ENCODE data around the gene MCC.

The MCC gene

DNA sequence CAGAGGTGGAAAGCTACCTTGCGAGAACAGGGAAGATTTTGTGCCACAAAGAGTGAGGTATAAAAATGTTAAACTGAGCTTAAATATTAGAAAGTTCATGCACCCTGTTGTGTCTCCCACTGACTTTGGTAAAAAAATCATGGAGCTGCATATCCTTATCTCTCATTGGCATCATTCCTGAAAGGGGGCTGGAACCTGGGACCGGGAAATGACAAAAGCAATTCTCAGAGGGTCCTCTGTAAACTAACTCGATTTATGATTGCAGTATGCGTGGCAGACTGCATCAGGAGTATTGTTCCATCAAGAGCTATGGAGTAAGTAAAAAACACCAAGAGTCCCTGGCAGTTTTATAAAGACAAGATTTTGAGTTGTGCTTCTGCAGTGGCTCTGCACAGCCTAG is 362.9 kb downstream of the MCC start:
- no peak for DNase-seq

- no peak for DNase-seq
Observed at GRCh38 chr5:113124914-113125313, 363.3 kb downstream of the MCC start.

GRCh38 chr5:113124265-113124664 is 364.0 kb downstream of the MCC start:
- DNase-seq: no peak

DNA sequence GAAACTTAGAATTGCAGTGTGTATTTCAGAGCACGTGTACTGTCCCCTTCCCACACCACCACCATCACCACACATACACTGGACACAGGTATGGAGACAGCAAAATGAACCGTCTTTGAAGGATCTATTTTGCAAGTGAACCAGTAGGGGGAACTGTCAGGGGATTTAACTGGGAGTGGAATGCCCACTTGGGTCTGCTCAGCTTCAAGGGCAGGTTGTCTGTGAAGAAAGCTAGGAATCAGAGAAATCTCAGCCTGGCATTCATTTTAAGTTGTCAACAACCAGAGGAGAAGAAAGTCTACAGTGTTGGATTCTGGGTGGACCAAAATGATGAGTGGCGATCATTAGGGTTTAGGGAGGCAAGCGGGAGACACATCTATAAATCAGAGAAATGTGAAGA is 364.6 kb downstream of the MCC start:
- no peak for DNase-seq

- no peak for DNase-seq
Observed at GRCh38 chr5:113122053-113122452, 366.2 kb downstream of the MCC start.

DNA sequence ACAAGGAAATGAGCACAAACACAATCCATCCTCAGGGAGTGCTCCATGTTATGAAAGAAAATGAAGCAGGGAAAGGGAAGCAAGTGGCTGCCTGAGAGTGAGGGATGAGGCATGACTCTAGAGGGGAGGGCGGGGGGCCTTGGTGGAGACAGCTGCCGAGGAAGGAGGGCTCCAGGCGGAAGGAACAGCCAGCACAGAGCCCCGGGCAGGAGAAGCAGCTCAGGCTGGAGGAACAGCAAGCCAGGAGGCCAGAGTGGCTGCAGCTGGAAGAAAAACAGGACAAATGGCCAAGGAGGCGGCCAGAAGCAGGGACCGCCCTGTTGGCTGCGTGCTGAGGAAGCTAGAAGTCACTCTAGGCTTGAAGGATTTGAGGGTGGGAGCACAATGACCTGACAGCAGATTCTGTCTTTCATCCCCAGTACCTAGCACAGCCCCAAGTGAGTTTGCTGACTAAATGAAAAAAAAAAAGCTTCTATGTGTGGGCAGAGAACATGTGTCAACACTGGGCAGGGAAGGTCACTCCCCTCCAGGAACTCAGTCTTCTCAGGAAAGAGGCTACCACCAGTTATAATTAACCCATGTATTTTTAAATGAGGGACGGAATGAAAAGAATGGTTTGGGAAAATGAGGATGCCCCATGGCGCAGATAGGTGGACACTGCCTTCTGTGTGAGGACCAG is 368.9 kb downstream of the MCC start:
- DNase-seq: no peak

DNA sequence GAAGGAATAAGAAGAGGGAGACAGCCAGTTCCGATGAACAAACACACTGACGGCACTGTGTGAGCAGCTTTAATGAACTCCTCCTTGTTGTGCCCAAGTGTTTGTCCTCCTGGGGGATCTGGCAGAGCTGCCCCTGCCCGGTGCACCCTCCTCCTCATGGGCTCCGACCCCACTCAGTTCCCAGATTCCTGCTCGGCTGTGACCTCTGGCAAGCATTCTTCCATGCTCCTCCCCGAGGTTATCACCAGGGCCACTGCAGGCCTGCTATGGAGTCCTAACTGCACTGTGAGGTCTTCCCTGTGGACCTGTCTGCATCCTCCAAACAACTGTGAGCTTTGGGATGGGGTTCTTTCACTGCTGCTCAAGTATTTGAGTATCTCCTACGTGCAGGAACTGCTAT is 369.5 kb downstream of the MCC start:
- DNase-seq: no peak

DNA sequence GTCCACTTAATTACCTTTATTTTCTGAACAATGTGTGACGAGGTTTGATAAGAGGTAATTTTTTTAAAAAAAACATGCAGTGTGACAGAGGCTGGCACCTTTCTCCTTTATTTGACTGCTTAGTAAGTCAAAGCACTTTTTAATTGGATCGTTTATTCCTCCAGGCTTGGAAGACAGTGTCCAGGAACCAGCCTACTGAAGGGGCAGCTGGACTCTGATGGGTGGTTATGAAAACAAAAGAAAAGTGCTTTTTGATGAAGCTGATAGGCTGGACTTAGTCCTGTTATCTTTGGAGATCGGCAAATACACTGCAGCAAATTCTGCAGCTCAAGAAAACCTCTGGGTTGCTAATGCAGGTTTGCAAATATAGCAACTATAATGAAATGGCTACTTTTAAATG is 370.0 kb downstream of the MCC start:
- no peak for DNase-seq

DNA sequence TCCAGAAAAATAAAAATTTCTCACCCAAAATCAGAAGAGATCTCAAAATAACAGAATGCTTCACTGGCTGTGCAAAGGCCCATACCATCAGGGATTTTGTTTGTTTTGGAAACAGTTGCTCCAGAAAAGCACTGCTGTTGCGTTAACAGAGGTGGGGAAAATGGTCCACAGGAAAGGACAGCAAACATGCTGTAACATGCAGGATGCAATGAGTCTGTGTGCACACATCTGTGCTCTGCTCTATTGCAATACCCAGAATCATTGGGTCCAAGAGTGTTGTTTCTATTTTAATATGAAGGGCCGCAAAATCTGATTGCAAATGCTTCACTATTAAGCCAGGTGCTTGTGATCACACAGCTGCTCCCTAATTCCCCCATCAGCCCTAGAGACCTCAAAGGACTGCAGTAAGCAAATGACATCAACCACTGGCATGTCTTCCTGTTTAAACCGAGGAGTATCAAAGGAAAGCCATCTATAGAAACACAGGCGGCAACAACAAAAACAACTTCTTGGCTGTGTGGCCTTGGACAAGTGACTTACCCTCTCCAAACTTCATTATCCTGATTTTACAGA is 370.6 kb downstream of the MCC start:
- DNase-seq: no peak

GRCh38 chr5:113115956-113116355 is 372.3 kb downstream of the MCC start:
- no peak for DNase-seq

DNA sequence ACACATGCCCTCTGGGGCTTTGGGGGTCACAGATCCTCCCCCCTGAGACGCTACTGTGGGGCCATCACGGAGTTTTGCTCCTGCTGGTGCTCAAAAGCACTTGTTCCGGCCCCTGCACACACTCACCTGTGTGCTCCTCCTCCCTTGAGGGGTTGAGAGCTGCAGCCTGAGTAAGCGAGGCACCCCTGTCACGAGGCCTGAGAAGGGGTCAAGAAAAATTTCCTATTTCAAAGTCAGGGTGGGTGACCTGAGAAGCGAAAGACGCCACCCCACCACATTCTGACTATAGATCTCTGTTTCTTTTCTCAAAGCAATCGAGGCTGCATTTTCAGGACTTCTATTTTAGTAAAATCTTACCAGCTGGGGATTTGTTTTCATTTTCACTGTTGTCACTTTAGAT is 373.2 kb downstream of the MCC start:
- DNase-seq: no peak

DNA sequence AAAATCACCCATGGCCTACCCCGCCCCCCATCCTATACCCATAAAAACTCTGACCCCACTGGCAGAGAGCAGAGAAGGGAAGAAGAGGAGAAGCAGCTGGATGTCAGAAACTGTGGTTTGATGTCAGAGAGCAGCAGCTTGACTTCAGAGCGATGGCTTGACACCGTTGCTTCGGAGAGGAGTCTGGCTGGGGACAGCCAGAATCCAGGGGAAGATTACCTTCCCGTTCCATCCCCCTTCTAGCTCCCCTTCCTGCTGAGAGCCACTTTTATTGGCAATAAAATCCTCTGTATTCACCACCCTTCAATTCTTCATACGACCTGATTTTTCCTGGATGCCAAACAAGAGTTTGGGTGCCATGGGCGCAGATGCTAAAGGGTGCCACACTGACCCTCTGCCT is 373.7 kb downstream of the MCC start:
- no peak for DNase-seq

DNA sequence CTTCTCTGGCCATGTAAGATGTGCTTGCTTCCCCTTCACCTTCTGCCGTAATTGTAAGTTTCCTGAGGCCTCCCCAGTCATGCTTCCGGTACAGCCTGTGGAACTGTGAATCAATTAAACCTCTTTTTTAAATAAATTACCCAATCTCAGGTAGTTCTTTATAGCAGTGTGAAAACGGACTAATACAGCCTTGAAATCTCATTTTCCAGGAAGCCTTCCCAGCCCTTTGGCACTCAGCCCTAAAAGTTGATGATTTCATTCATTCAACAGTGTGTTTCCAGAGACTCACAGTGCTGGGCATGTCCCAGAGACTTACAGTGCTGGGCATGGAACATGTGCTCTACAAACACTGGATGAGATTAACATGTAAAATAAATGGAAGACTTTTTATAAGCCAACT is 375.8 kb downstream of the MCC start:
- DNase-seq: no peak

- DNase-seq: no peak
Observed at GRCh38 chr5:113110117-113110516, 378.1 kb downstream of the MCC start.

GRCh38 chr5:113109344-113109743 is 378.9 kb downstream of the MCC start:
- DNase-seq: no peak

- DNase-seq: no peak
Observed at GRCh38 chr5:113108485-113108884, 379.8 kb downstream of the MCC start.

GRCh38 chr5:113106821-113107220 is 381.4 kb downstream of the MCC start:
- no peak for DNase-seq

DNA sequence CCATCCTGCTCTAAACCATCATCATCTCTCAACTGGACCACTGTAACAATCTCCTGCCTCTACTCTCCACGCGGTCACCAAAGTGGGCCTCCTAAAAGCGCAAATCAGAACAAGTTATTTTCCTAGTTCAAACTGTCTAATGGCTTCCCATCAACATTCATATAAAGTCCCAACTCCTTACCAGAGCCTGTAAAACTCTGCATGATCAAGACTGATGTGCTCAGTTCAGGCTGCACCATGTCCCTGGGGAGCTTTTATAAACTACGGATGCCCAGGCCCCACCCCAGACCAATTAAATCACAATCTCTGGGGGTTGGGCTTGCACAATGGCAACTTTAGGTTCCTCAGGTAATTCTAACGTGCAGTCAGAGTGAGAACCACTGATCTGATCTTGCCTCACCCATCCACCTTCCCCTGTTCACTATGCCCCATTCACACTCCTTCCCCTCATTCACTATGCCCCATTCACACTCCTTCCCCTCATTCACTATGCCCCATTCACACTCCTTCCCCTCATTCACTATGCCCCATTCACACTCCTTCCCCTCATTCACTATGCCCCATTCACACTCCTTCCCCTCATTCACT is 382.5 kb downstream of the MCC start:
- no peak for DNase-seq

GRCh38 chr5:113103330-113103729 is 384.9 kb downstream of the MCC start:
- no peak for DNase-seq

- DNase-seq: no peak
Observed at GRCh38 chr5:113102121-113102531, 386.1 kb downstream of the MCC start.

DNA sequence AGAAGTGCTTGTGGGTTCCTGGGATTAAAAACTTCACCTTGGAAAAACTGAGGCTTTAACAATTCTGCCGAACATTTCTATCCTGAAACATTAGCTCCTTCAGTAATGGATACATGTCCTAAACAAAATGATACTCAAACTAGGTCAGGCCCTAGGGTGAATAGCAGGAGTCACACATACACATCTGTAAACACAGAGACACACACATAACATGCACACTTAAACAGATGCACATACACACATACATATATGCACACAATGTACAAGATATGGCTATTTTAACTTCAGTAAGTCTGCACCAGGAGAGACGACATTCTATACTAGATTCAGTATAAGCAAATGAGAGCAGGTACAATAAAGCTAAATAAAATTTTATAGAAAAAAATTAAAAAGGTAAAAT is 387.3 kb downstream of the MCC start:
- no peak for DNase-seq

GRCh38 chr5:113099822-113100221 is 388.4 kb downstream of the MCC start:
- DNase-seq: no peak

- no peak for DNase-seq
Observed at GRCh38 chr5:113098378-113098777, 389.9 kb downstream of the MCC start.

- DNase-seq: no peak
Observed at GRCh38 chr5:113095831-113096230, 392.4 kb downstream of the MCC start.

DNA sequence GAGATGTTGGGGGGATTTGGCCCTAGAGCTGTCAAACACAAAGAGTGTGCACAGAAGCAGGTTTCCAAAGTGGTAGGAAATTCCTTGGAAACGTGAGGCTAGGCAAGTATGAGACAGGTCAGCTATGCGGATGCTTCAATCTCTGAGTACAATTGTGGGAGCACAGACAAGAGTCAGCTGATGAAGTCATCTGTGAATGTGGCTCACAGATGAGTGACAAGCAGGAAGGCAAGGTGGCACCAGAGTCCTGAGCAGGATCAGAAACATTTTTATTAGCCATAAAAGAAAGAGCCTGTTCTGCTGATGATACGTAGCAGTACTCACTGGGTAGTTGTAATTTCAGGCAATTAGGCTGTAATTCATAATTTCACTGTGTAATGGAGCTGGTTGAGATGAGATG is 394.7 kb downstream of the MCC start:
- no peak for DNase-seq

All from activated CD8-positive, alpha-beta memory T cell treated with anti-CD3 and anti-CD28 coated beads, Interleukin-2, amount 50 U/mL, for 48 hours (primary cell).